Measurements from ENCODE around the gene LBR.

Gene LBR

DNA sequence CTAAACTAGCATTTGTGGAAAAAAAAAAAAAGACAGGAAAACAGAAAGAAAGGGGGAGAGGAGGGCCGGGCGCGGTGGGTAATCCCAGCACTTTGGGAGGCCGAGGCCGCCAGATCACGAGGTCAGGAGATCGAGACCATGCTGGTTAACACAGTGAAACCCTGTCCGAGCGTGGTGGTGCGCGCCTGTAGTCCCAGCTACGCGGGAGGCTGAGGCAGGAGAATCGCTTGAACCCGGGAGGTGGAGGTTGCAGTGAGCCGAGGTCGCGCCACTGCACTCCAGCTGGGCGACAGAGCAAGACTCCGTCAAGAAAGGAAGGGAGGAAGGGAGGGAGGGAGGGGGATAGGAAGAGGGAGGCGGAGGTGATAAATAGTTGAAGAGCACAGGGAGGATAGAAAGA, 54.7 kb downstream of the LBR start:
- no peak for DNase-seq (ENCODE audit: low read depth)

DNA sequence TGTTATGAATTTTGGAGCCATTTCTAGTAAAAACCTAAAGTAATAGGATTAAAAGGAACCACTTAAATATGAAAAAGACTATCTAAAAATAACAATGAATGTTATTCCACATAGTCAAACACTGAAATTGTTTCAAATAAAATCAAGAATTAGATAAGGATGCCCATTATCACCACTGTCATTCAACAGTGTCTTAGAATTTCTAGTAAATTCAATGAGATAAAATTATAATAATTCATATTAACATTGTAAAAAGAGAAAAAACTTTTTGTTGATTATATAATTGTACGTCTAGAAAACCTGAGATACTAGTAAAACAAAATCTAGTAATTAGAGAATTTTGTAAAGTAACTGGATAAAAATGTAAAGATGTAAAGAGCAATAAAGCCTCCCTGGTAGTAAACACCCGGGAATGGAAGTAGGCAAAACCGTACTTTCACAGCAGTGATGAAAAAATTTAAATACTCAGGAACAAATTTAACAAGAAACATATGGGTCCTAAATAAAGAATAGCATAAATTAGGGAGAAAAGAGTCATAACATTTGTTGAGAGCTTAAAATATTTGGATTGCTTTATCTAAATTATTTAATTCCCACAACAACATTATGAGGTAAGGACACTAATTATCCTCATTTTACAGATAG, 56.4 kb downstream of the LBR start:
- no peak for DNase-seq (ENCODE audit: low read depth)

DNA sequence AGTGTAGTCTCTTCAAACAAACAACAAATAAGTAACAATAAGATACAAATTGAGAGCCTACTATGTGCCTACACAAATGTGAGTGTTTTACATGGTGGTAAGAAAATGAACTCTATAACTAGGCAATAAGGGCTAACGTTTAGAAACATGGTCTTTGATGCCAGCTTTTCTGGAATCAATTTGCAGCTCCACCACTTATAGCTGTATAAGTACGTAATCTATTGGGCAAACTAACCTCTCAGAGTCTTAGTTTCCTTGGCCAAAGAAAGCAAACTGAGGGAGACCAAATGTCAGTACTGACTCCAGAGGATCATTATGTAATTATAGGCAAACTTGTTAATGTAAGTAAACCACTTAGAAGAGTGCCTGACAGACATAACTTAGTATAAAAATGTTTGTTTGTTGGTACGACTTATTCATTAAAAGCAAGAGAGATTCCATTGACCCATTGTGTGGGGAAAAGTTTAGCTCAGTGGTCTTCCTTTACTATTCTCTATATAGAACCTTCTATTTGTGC, 59.7 kb downstream of the LBR start:
- DNase-seq (ENCODE audit: low read depth), result no peak

DNA sequence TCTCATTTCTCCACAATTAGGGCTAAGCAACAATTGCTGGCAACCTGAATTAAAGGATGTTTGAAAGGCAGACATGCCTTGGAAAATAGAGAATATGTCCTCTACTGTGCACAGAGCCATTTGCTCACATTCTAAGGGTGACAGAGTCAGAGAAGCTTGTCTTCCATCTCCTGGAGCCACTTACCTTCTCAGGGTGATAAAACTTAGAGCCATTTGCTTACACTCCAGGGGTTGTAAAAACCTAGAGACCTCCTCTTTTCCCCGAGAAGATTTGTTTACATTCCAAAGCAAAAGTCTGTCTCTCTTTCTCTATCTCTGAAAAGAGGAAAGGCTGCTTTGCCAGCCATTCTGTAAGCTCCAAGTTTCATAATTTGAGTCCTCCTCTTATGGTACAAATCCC, 61.3 kb downstream of the LBR start:
- DNase-seq (ENCODE audit: low read depth), result no peak

DNA sequence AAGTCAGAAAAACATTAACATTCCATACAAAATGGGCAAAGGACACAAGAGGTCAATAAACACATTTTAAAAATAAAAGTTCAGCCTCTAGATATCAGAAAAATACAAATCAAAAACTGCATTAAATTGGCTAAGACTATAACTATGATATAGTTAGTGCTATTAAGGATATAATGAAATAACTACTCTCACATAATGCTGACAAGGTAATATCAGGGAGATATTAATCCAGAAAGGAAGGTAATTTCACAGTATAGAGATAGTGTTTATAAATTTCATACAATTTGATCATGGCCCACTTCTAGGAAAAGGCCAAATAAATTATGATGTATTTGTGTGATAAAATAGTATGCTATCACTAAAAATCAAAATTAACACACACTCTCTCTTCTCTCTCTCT, 61.8 kb downstream of the LBR start:
- DNase-seq (ENCODE audit: low read depth), result no peak

DNA sequence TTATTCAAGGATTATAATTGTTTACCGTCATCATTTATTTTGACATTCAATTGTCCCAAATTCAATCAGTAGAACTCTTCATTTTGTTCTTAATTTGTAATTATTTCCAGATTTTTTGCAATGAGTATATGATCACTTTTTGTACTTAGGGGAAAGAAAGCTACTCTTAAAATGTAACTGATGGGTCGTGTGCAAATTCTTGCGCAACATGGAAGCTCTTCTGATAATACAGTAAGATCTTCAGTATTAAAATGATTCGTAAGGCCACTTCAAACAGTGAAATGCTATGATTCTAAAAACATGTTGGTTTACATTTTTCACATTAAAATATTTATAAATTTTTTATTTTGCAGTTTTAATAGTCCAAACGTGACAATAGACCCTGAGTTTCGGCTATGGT, 63.4 kb downstream of the LBR start:
- no peak for DNase-seq (ENCODE audit: low read depth)

DNA sequence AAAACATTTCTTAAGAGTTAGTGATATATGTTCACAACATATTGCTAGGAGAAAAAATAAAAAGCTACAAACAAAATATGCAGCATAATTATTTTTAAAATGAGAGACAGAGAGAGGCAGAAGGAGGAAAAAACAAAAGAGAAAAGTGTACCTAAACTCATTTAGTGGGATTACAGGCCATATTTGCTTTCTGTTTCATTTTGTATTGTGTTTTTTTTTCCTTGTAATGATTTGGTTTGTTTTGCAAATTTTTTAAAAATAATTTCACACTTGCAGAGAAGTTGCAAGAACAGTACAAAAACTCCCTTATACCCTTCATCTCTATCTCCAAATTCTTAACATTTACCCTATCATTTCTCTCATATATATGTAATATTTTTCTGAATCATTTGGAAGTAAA, 65.0 kb downstream of the LBR start:
- no peak for DNase-seq (ENCODE audit: low read depth)

DNA sequence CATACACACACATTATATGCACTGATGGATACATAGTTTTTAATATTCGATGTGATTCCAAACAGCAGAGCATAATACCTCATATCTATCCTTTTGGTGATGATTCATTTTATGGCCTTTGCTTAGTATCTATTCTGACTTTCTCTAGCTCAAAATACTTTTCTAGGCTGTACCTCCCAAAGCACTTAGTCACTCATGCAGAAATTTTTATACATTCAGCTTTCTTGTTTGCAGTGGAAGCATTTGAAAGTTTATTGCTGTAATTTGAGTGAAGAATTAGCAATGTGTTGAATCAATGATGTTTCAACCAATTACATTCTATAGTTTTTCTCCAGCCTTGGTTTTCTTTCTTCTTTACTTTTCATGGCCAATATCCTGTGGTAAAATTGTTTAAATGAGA, 66.7 kb downstream of the LBR start:
- no peak for DNase-seq (ENCODE audit: low read depth)

DNA sequence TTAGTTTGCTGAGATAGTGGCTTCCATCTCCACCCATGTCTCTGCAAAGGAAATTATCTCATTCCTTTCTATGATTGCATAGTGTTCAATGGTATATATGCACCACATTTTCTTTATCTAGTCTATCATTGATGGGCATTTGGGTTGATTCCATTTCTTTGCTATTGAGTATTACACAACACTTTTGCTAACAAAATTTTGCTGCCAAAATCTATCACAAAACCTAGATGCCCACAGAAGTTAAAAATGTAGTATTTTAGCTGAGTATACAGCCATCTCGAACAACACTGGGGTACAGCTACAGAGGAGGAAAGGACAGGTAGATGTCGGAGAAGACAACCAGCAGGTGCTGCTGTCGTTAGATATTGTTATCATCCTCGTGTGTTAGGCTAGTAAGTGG, 67.7 kb downstream of the LBR start:
- no peak for DNase-seq (ENCODE audit: low read depth)

DNA sequence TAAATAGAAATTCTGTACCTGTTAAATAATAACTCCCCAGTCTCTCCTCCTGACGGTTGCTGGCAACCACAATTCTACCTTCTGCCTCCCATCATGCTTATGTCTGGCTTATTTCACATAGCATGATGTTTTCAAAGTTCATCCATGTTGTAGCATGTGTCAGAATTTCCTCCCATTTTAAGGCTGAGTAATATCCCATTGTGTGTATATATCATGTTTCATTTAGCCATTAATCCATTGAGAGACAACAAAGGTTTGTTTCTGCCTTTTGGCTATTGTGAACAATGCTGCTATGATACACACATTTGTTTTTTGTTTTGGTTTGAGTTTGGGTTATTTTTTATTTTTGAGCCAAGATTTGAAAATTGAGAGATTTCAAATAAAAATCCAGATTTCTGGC, 72.0 kb downstream of the LBR start:
- DNase-seq (ENCODE audit: low read depth), result no peak

DNA sequence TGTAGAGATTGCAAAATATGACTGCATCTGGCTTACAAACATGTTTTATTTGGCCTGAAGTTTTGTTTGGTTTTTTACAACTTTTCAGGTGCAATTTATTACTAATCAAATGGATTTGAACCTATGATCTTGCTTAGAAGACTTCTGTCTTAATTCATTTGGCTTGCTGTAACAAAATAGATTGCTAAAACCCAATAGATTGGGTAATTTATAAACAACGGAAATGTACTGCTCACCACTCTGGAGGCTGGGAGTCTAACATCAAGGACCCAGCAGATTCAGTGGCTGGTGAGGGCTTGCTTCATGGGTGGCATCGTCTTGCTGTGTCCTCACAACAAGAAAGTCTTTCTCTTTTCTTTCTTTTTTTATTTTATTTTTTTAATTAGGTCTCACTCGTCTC, 72.9 kb downstream of the LBR start:
- DNase-seq (ENCODE audit: low read depth), result peak; percentile 5

Measured in iris pigment epithelial cell (primary cell).